Measurements from ENCODE around the gene STX18.

Gene STX18

GRCh38 chr4:4418676-4419390, 123.0 kb downstream of the STX18 start:
- no peak for DNase-seq (ENCODE audit: low read depth)

GRCh38 chr4:4417886-4418285, 124.0 kb downstream of the STX18 start:
- no peak for DNase-seq (ENCODE audit: low read depth)

- DNase-seq (ENCODE audit: low read depth), result no peak
Observed at GRCh38 chr4:4416981-4417380, 124.9 kb downstream of the STX18 start.

- no peak for DNase-seq (ENCODE audit: low read depth)
Observed at GRCh38 chr4:4415806-4416805, 125.7 kb downstream of the STX18 start.

- no peak for DNase-seq (ENCODE audit: low read depth)
Observed at GRCh38 chr4:4415107-4415805, 126.6 kb downstream of the STX18 start.

GRCh38 chr4:4413806-4414205, 128.0 kb downstream of the STX18 start:
- no peak for DNase-seq (ENCODE audit: low read depth)

- DNase-seq (ENCODE audit: low read depth), result no peak
Observed at GRCh38 chr4:4413373-4413725, 128.5 kb downstream of the STX18 start.

- DNase-seq (ENCODE audit: low read depth), result no peak
Observed at GRCh38 chr4:4412641-4413372, 129.0 kb downstream of the STX18 start.

- no peak for DNase-seq (ENCODE audit: low read depth)
Observed at GRCh38 chr4:4411906-4412305, 129.9 kb downstream of the STX18 start.

GRCh38 chr4:4410271-4410670, 131.6 kb downstream of the STX18 start:
- DNase-seq (ENCODE audit: low read depth), result no peak

GRCh38 chr4:4409416-4410115, 132.3 kb downstream of the STX18 start:
- no peak for DNase-seq (ENCODE audit: low read depth)

- no peak for DNase-seq (ENCODE audit: low read depth)
Observed at GRCh38 chr4:4408576-4409335, 133.1 kb downstream of the STX18 start.

- no peak for DNase-seq (ENCODE audit: low read depth)
Observed at GRCh38 chr4:4408132-4408523, 133.7 kb downstream of the STX18 start.

- no peak for DNase-seq (ENCODE audit: low read depth)
Observed at GRCh38 chr4:4407299-4408131, 134.3 kb downstream of the STX18 start.

- DNase-seq (ENCODE audit: low read depth), result no peak
Observed at GRCh38 chr4:4406455-4407298, 135.2 kb downstream of the STX18 start.

- no peak for DNase-seq (ENCODE audit: low read depth)
Observed at GRCh38 chr4:4405358-4405962, 136.4 kb downstream of the STX18 start.

- DNase-seq (ENCODE audit: low read depth), result no peak
Observed at GRCh38 chr4:4402966-4403365, 138.9 kb downstream of the STX18 start.

GRCh38 chr4:4401036-4401435, 140.8 kb downstream of the STX18 start:
- DNase-seq (ENCODE audit: low read depth), result no peak
